GM18858 (cell line): ENCODE data around the gene GALNS.

Experiments
- ATAC-seq: cut with Tn5 transposase; IDR thresholded peaks from one replicate; pipeline ENCODE4 v1.9.1; 2021; ENCODE audit not compliant: unreplicated experiment

The GALNS gene

DNA sequence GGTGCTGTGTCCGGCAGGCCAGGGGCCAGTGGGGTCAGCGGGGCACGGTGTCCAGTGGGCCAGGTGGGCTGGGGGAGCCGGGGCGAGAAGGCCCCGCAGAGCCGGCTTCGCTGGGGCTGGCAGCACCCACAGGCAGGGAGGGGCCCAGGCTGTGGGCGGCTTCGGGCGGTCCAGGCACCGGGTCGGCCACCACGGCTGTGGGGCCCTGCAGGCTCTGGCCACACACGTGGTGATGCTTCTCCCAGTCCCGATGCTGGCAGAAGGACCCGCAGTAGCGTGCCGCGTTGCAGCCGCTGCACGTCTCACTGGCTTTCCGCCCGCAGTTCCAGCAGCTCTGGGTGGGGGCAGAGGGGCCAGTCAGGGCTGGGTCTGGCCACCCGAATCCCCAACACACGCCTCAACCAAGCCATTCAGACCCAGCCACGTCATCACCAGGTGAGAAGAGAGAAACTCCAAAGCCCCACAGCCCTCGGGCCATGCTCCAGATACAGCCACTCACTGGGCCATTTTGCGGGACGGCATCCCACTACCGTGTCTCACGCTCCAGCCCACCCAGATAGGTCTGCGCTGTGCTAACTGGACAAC is 20.3 kb upstream of the GALNS start:
- ATAC-seq = no peak

DNA sequence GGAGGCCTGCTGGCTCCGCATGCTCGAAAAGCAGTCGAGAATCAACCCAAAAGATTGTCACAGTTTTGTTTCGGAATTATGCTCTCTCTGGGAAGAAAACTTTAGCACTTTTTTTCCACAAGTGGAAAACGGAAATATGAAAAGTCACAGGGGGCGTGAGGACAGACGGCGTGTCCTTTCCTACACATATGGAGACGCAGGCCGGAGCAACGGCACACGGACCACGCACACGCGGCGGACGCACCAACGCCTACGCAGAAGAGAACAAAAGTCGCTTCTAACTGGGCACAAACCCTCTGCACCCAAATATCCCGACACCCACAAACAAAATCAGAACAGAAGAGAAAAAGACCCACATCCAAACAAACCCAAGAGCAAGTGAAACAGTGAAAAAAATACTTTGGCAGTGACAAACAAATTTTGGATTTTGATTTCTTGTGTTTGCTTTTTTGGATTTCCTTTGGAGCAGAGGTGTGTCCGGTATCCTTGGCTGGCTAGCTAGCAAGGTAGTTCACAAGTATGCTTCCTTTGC is 19.0 kb upstream of the GALNS start:
- no peak for ATAC-seq

DNA sequence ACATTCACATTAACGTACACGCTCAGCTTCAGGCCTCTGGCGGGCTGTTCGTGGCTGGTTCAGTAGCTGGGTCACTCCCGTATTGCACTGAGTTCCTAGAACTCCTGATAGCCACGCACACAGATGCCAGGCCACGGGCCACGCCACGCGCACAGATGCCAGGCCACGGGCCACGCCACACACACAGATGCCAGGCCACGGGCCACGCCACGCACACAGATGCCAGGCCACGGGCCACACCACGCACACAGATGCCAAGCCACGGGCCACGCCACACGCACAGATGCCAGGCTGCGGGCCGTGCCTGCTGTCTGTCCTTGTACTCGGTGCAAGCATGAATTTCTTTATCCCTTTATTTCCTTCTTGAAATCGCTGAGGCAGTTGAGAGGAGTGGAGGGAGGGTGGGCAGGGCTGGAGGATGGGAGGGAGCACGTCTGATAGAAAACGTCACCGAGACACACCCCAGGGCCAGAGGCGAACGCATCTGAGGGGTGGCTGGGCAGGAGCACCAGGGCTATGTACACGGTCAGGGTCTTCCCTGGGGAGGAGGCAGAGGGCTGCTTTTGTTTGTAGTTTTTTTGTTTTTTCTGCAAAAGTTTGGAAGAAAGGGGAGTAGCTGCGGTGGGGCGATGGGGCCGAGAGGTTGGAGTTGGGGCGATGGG is 18.3 kb upstream of the GALNS start:
- no peak for ATAC-seq

DNA sequence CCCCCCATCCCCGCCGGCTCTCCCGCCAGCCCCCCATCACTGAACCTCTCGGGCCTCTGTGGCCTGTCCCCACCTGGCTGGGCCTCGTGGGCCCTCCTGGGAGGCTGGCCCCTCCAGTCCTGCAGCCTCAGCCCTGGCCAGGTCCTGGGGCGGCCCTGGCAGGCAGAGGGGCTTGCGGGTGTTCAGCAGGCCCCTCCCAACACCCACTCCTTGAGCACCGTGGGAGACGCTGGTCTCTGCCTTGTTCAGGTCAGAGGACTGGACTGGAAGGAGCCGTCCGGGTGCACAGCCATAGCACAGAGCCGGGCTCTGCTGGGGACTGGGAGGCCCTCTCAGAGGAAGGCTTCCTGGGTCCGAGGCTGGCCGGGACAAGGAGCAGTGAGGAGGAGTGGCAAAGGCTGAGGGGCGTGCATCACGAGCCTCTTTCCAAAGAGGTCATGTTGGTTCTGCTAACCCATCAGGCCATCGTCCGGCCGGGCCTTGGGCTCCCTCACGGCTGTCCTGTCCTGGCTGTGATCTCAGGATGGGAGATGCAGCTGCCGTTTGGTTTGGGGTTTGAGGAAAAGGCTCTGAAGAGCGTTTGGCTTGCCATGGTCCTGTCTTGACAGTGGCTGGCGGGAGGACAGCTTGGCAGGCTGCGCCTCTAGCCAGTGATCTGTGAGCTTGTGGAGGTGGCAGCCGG is 16.0 kb upstream of the GALNS start:
- no peak for ATAC-seq

DNA sequence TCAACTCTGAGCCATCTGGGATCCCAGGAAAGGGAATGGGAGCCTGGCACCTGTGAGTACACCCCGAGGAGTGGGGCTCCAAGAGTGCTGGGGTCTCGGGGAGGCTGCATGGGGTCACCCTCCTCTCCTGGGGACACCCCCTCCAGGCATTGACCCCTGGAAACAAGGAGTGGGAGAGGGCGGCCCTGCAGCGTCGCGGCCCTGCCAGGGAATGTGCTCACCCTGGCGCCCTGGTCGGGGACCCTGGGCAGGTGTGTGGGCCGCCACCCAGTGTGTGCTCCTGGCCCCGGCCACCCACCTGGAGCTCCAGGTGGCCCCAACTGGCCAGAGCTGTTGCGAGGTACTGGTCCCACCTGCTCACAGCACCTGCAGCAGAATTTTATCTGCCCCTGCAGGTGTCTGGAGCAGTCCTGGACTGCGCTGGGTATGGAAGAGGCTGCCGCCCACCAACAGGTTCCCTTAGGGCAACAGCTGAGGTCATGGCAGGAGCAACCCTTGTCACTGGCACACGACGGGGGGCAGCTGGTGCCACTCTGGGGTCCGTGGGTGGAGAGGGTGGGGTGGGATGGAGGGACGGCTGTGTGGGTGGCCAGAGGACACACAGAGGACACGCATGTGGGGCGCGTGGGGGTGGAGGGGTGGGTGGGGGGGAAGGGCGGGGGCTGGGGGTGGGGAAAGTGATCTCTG is 15.1 kb upstream of the GALNS start:
- ATAC-seq = no peak

DNA sequence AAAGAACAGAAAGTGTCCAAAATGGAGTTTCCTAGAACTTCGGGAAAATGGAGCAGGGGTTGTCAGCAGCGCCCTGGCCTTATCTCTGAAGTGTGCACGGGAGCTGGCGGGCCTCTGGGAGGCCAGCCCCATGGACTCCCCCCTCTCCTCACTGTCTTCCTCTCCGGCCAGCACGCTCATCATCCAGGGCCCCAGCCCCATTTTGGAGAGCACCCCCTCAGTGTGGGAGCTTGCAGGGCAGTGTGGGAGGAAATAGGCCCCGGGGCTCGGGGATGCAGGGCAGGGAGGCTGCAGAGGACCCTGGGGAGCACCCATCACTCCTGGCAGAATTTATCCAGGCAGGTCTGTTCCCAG is 14.6 kb upstream of the GALNS start:
- ATAC-seq = no peak

DNA sequence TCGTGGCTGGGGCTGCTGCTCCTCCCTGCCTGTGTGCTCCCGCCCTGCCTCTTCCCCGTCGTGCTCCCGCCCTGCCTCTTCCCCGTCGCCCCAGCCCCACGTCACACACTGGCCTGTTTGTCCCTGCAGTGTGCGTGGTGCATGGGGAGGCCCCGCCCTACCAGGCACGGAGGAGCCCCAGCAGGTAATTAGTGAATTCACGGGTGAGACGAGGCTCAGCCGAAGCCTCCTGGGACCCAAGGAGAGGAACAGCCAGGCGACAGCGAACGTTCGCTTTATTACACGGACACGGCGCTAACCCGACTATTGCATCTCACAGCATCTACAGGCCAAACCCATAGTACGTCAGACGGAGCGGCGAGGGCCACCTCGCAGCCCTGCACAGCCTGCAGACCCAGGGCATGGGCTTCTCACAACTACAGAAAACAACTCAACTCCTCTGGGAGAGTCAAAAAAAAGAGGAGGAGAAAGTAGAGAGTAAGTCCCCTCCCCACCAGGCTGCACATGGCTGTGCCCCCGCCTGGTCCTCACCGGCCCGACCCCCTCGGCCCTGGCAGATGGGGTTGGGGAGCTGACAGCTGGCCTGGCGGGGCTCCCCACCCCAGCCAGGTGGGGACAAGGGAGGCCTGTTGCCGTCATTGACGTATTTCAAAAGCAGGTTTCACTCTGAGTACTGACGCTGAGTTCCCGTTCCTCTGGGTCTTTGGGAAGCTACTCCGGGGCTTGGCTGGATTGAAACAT is 14.0 kb upstream of the GALNS start:
- ATAC-seq = no peak

DNA sequence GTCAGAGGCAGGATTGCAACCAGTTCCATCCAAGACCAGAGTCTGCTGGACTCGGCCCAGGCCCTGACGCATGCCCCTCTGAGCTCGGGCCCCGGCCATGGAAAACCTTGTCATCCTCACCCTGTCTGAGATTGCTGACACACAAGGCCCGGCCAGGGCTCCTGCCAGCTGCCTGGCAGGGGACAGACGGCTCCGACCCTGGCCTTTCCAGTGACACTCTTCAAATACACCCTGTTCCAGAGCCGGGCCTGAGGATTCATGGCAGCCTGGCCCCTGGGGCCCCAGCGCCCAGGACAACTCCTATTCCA is 12.9 kb upstream of the GALNS start:
- no peak for ATAC-seq

DNA sequence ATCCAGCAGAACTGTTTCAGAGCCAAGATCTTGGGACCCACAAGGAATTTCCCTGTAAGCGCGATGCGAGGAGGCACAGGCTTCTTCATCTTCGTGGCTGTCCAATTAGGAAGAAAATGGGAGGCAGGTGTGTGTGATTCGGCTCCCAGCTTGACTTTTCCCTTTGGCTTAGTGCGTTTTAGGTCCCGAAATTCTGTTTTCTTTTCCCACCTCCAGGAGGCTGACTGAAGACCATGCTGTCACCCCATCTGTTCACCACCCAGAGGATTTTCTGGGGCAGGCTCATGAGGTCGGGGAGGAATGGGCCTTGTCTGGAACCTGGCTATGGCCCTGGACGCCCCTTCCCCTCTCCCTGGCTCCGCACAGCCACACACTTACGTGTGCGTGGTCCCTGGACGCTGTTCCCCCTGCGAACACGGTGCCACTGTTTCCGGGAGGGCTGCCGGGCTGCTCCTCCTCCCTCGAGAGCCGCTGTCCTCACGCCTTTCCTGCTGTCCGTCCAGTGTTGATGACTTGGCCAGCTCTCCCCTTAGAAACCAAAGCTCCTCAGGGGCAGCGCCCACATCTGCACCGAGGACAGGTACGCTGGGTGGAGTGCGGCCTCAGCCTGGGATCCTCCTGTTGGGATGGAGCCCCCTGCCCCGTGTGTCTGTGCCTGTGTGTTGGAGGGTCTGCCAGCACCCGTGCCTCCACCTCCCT is 12.4 kb upstream of the GALNS start:
- ATAC-seq = no peak

DNA sequence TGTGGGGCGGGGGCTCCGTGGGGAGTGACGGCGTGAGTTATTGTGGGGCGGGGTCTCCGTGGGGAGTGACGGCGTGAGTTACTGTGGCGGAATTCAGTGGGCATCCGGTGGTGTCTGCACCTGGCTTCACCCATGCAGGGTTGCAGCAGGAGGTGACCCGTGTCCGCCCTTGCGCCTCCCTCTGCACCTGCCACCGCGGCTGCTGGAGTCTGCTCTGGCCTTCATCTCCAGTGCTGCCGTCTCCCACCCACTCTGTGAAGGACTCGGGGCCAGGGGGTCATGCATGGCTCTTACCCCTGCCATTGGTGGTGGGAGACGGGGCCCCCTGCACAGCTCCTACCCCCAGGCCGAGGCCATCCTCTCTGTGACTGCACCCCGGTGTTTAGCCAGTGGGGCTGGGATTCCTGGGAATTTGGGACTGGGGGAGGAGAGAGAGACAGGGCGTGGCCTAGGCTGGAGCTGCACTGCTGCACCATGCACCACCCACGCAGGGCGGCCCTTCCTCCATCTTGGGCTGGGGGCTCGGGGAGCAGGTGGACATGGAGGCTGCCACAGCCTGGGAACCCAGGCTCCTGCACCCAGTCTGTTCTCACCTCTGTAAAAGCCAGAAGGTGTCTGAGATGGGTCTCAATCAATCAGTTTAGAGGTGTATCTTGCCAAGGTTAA is 11.0 kb upstream of the GALNS start:
- no peak for ATAC-seq

DNA sequence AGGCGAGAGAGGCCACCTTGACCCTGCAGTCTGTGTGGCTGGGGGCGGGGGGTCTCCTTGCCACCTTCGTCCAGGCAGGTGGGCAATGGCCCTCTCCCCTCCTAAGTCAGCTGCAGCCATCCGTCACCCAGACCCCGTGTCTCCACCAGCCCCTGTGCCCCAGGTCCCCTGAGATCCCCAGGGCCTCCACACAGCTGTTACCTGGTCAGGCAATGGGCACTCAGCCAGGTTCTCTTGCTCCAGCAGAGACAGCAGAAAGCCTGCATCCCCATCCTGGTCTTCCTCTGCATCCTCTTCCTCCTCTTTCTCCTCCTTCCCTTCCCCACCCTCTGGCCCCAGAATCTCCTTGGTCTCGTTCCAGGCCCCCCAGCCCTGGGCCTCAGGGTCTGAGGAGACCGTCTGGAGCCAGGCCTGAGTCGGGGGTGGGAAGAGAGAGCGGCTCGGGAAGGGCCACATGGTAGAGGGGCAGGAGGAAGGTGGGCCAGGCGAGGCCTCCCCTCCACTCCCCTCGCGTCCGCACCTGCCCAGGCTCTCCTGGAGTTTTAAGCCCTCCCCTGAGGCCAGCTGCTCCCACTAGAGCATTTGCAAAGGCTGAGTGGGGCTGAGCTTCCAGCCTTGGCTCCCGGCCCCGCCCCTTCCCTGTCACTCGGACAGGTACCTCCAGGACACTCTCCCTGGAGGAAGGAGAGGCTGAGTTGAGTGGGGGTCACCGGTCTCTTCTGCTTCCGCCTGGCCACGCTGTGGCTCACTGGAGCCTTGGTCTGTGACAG is 9.6 kb upstream of the GALNS start, which contains the start of gene PABPN1L:
Gene PABPN1L (minus strand): TSS at position 510 of the 770 bp plus-strand sequence. CDS start 54 bp downstream, at position 456.
- no peak for ATAC-seq

DNA sequence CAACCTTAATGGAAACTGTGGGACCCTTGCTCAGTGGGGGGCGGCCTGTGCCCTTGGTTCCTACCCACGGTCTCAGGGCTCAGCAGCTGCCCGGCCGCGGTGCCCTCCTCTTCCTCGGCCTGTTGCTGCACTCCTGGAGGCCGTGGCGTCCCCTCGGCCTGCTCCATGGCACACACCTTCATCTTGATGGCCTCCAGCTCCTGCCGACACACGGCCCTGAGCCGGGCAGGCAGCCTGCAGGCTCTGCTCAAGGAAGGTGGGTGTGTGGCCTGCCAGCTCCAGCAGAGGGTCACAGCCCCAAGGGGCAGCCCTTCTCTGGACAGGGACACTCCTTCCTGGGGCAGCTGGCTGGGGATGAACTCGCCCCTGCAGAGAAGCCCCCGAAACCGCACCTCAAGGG is 9.0 kb upstream of the GALNS start:
- no peak for ATAC-seq

DNA sequence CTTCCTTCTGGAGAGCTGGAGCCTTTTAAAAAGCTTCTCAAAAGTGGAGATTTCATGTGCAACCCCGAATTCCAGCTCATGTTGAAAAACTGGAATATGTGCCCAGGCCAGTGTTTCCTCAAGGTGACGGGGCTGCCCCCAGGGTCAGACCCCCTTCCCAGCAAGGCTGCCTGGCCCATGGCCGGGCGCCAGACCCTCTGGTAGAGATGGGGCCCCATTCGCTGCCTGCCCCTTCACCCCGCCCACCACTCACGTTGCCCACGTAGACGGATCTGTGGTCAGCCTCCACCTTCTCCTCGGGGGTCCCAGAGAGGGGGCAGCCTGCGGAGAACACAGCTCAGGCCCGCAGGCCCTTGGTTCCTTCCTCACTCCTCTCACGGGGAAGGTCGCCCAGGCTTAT is 8.6 kb upstream of the GALNS start:
- ATAC-seq = no peak

DNA sequence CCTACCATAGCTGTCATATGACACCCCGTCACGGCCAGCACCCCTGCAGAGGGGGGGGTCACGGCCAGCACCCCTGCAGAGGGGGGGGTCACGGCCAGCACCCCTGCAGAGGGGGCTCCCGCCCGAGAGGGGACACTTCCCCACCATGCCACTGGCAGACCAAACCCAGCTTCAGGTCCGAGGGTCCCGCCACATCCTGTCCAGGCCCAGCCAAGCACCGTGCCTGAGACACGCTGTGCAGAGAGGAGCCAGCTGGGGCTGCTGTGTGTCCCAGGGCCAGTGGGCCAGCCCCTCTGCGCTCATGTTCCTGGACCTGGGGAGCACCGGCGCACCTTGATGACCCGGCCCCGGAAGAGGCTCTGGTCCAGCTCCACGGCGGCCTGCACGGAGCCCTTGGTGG is 7.8 kb upstream of the GALNS start:
- ATAC-seq = no peak

DNA sequence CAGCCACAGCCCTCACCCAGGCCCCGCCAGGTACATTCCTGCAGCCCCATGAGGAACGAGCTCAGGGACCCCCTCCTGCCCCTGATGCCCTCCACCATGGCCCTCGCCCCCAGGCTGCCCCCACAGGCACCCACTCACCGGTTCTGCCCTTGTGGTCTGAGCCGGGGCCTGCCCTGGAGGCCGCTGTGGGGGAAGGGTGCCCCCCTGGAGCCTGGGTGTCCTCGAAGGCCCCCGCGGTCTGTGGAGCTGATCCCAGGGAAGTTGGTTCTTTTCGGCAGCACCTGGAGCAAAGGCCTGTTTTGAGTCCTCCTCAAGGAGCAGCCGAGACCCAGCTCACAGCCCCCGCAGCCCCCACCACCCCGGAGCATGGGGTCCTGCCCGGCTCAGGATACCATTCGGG is 7.4 kb upstream of the GALNS start:
- ATAC-seq = no peak

DNA sequence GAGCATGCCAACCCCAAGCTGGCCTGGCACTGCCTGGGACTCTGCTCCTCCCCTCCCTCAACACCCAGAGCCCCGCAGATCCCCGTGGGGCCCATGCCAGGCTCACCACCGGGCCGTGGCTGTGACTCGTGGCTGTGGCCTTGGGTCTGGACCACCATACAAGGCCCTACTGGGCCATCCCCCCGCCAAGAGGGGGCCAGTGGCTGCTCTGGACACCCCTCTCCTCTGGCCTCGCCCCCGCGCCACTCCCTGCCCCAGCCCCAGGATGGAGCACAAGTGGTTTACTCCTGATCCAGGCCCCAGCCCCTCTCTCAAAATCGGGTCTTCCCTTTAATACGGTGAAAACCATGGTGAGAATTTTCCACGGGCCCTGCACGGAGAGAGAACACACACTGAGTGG is 6.7 kb upstream of the GALNS start:
- no peak for ATAC-seq

DNA sequence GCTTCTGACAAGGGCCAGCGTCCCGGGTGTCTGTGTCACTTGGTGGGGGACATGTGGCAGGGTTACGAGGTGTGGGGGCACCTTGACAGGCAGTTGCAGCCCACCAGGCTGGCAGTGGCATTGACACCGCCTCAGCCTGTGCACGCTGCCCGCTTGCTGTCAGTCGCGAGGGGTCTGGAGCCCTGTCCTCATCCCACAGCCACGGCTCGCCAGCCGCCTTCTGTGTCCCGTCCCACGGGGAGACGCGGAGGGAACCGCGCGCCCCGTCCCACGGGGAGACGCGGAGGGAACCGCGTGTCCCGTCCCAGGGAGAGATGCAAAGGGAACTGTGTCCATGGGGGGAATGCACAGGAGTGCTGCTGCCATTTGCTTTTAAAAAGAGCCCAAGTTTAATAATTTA is 6.2 kb upstream of the GALNS start:
- no peak for ATAC-seq

DNA sequence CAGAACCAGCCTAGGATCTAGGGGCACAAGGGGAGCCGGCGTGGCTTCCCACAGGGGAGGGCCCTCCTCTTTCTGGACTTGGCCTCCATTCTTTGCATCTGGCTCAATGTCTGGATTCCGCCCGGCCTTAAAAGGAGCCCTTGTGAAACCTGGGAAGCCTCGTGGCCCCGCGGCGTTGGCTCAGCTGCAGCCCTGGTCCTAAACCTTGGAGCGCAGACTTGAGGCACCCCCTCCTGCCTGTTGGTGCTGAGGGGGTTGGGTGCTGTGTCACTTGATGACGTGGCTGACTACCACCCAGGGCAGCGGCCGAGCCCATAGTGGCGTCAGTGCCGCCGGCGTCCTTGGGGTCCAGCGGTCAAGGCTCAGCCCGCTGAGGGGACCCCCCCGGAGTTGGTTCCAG is 4.6 kb upstream of the GALNS start:
- ATAC-seq = no peak

DNA sequence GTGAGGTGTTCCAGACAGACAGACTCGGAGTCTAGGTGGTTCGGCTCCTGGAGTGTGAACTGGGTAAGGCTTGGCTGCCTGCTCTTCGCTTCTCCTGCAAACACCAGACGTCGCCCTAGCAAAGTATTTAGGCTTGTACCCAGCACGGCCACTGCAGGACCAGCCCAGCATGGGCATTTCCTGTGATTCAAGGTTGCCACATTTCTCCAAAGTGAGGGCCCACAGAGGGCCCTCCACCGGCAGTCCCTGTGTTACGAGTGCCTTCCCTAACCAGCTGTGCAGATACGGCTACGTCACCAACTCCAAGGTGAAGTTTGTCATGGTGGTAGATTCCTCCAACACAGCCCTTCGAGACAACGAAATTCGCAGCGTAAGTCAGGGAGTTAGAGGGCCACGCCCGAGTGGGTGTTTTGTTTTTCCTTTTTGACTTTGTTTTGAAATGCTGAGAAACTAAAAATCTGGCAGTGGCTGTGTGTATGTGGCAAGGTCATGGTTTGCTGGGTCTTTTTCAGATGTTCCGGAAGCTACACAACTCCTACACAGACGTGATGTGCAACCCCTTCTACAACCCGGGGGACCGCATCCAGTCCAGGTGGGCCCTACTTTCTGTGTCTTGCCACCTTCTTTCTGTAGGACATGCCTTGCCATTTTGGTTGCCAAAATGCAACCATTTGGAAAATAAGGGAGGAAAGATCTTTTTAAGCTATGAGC is 2.8 kb upstream of the GALNS start:
- ATAC-seq = no peak
